DND-41 (cell line): ENCODE data around the gene RSPO3.

Source experiments
- ATAC-seq: fragments of 200-7000 bp; cut with Tn5 transposase; 3 replicates; pipeline ENCODE4 v1.9.1; 2021; ENCODE audit warnings: low read depth; ENCODE audit not compliant: insufficient read depth
- DNase-seq: peaks from one replicate; pipeline ENCODE4 v3.0.0-alpha.2; 2020
- H2AFZ ChIP-seq: 2 replicates; pipeline ENCODE4 v1.6.0; 2012; ENCODE audit warnings: low read depth, low read length
- H3K27ac ChIP-seq: 2 replicates; pipeline ENCODE4 v1.5.1; 2012; ENCODE audit warnings: low read length, inconsistent platforms
- H3K27me3 ChIP-seq: fragments of 200-600 bp; sonication (generic); 2 replicates; pipeline ENCODE4 v1.6.0; 2012; ENCODE audit warnings: low read length, mild to moderate bottlenecking, inconsistent platforms; ENCODE audit not compliant: insufficient read depth, poor library complexity
- H3K36me3 ChIP-seq: 2 replicates; pipeline ENCODE4 v1.5.1; 2012; ENCODE audit warnings: low read length, inconsistent platforms; ENCODE audit not compliant: insufficient read depth
- H3K4me1 ChIP-seq: 2 replicates; pipeline ENCODE4 v1.5.1; 2012; ENCODE audit warnings: mild to moderate bottlenecking, low read length; ENCODE audit not compliant: insufficient read depth
- H3K4me2 ChIP-seq: 2 replicates; pipeline ENCODE4 v1.6.0; 2012; ENCODE audit warnings: mild to moderate bottlenecking, moderate library complexity, low read length, inconsistent platforms; ENCODE audit not compliant: insufficient read depth
- H3K4me3 ChIP-seq, 2 experiments: fragments of 200-600 bp in 1 of 2; shearing (Covaris generic) in 1 of 2; 2 replicates each; pipeline ENCODE4 v1.5.1; 2012 to 2016; ENCODE audit warnings: inconsistent platforms in 2 of 2, low read length in 2 of 2, mild to moderate bottlenecking in 2 of 2, low read depth in 1 of 2, moderate library complexity in 1 of 2
- H3K79me2 ChIP-seq: 2 replicates; pipeline ENCODE4 v1.6.0; 2012; ENCODE audit warnings: low read length, inconsistent platforms; ENCODE audit not compliant: insufficient read depth
- H3K9ac ChIP-seq: 2 replicates; pipeline ENCODE4 v1.6.0; 2012; ENCODE audit warnings: low read depth, mild to moderate bottlenecking, inconsistent platforms, low read length, moderate library complexity
- H3K9me3 ChIP-seq: 2 replicates; pipeline ENCODE4 v1.5.1; 2012; ENCODE audit warnings: low read length, moderate library complexity, mild to moderate bottlenecking, inconsistent platforms; ENCODE audit not compliant: insufficient read depth, severe bottlenecking
- H4K20me1 ChIP-seq: 2 replicates; pipeline ENCODE4 v1.6.0; 2012; ENCODE audit warnings: low read length; ENCODE audit not compliant: insufficient read depth
- CTCF ChIP-seq: IDR thresholded peaks from 2 replicates; pipeline ENCODE4 v1.5.1; 2012; ENCODE audit warnings: borderline replicate concordance, low read length, moderate library complexity, mild to moderate bottlenecking; ENCODE audit not compliant: poor library complexity, severe bottlenecking; ENCODE audit errors: extremely low read depth
- EZH2 ChIP-seq: IDR thresholded peaks from 3 replicates; pipeline ENCODE4 v1.6.1; 2012; ENCODE audit warnings: borderline replicate concordance, low read depth, mild to moderate bottlenecking, moderate library complexity, low read length, inconsistent platforms; ENCODE audit not compliant: severe bottlenecking

The RSPO3 gene

GRCh38 chr6:127085181-127085580, 33.3 kb upstream of the RSPO3 start:
- Histone ChIP-seq H3K27me3 (no peaks in the 10 kb centered on the region), H3K4me2 (no peak overlapping the region), H3K36me3 (no peaks in the 10 kb centered on the region), H3K79me2 (no peaks in the 10 kb centered on the region), H3K27ac (no peak overlapping the region), H3K4me3 (no peak overlapping the region), H3K9ac (no peak overlapping the region), H3K4me1 (no peaks in the 10 kb centered on the region), H2AFZ (no peak overlapping the region), H4K20me1 (no peaks in the 10 kb centered on the region), H3K9me3 (no peaks in the 10 kb centered on the region)
- ATAC-seq: no peak
- TF ChIP-seq EZH2 (no peak), CTCF (no peak)
- DNase-seq: no peak

DNA sequence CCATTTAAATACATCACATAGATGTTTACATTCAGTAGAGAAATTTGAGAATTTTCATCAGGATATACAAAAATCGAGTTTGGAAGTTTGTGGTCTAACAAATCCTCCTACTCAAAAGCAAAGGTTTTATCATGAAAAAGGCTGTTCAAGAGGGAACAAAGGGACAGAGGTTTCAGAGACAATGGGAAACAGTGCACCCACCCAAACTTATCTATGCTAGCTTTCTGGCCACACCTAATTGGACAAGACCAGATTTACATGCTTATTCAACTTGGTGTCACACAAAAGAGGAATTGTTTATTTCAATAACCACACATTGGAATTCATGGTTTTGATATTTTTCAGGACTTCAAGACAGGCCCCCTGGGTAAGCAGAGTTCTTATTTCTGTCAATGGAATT, 28.4 kb upstream of the RSPO3 start:
- Histone ChIP-seq H4K20me1 (no peaks in the 10 kb centered on the region), H2AFZ (no peak overlapping the region)

GRCh38 chr6:127092466-127092865, 26.0 kb upstream of the RSPO3 start:
- no peak for DNase-seq
- Histone ChIP-seq H3K9ac (no peak overlapping the region), H3K4me3 (no peak overlapping the region), H3K27ac (no peak overlapping the region), H3K4me2 (no peak overlapping the region), H3K79me2 (no peaks in the 10 kb centered on the region), H3K4me1 (no peaks in the 10 kb centered on the region), H3K9me3 (no peaks in the 10 kb centered on the region), H3K36me3 (no peaks in the 10 kb centered on the region), H2AFZ (no peak overlapping the region), H3K27me3 (no peaks in the 10 kb centered on the region), H4K20me1 (no peaks in the 10 kb centered on the region)
- ATAC-seq: no peak
- no peak for TF ChIP-seq CTCF
- no peak for TF ChIP-seq EZH2

More for the DNA sequence above, 28.4 kb upstream of the RSPO3 start:
- Histone ChIP-seq H3K4me2 (no peak overlapping the region), H3K27me3 (no peaks in the 10 kb centered on the region), H3K27ac (no peak overlapping the region), H3K9me3 (no peaks in the 10 kb centered on the region), H3K79me2 (no peaks in the 10 kb centered on the region), H3K4me1 (no peaks in the 10 kb centered on the region), H3K9ac (no peak overlapping the region), H3K4me3 (no peak overlapping the region), H3K36me3 (no peaks in the 10 kb centered on the region)
- DNase-seq (no peak), ATAC-seq (no peak)
- TF ChIP-seq EZH2: no peak
- no peak for TF ChIP-seq CTCF

- Histone ChIP-seq H3K36me3 (no peaks in the 10 kb centered on the region), H3K27me3 (no peaks in the 10 kb centered on the region), H3K9me3 (no peaks in the 10 kb centered on the region), H4K20me1 (no peaks in the 10 kb centered on the region), H3K79me2 (no peaks in the 10 kb centered on the region), H3K4me2 (no peak overlapping the region), H2AFZ (no peak overlapping the region), H3K4me3 (no peak overlapping the region), H3K4me1 (no peaks in the 10 kb centered on the region), H3K27ac (no peak overlapping the region), H3K9ac (no peak overlapping the region)
- TF ChIP-seq CTCF: no peak
- TF ChIP-seq EZH2: no peak
- DNase-seq: no peak
- ATAC-seq: no peak
Observed at GRCh38 chr6:127094791-127095190, 23.7 kb upstream of the RSPO3 start.
